GM23248 (cell line): ENCODE results near the gene ESR2. TPM values are rescaled to one million over a fixed set of nuclear protein-coding genes. Genes with fewer than 3 reads are reported as not detected.

ENCODE experiments used
- DNase-seq: peaks from one replicate; pipeline ENCODE4 v3.0.0-alpha.2; 2015
- H2AFZ ChIP-seq: fragments of 200-600 bp; sonication (generic); 2 replicates; pipeline ENCODE4 v1.6.1; 2016; ENCODE audit warnings: antibody characterized with exemption
- H3F3A ChIP-seq: fragments of 200-600 bp; sonication (generic); 2 replicates; pipeline ENCODE4 v1.6.1; 2016; ENCODE audit warnings: mild to moderate bottlenecking, antibody characterized with exemption, mixed run types; ENCODE audit not compliant: insufficient read depth
- H3K27ac ChIP-seq: fragments of 200-600 bp; sonication (generic); 2 replicates; pipeline ENCODE4 v1.5.1; 2016; ENCODE audit warnings: mild to moderate bottlenecking
- H3K27me3 ChIP-seq: fragments of 200-600 bp; sonication (generic); replicated peaks from 2 replicates; pipeline ENCODE4 v1.6.1; 2016; ENCODE audit warnings: mild to moderate bottlenecking; ENCODE audit not compliant: insufficient read depth
- H3K36me3 ChIP-seq: fragments of 200-600 bp; sonication (generic); 2 replicates; pipeline ENCODE4 v1.6.1; 2016; ENCODE audit warnings: low read depth, mild to moderate bottlenecking
- H3K4me1 ChIP-seq: fragments of 200-600 bp; sonication (generic); 2 replicates; pipeline ENCODE4 v1.6.1; 2016; ENCODE audit warnings: mild to moderate bottlenecking; ENCODE audit not compliant: insufficient read depth
- H3K4me2 ChIP-seq: fragments of 200-600 bp; sonication (generic); one replicate; pipeline ENCODE4 v1.6.1; 2016; ENCODE audit warnings: mild to moderate bottlenecking; ENCODE audit not compliant: unreplicated experiment
- H3K4me3 ChIP-seq: fragments of 200-600 bp; sonication (generic); 2 replicates; pipeline ENCODE4 v1.5.1; 2016; ENCODE audit warnings: mild to moderate bottlenecking
- H3K79me2 ChIP-seq: fragments of 200-600 bp; sonication (generic); 2 replicates; pipeline ENCODE4 v1.6.1; 2016; ENCODE audit warnings: mild to moderate bottlenecking; ENCODE audit not compliant: insufficient read depth
- H3K9ac ChIP-seq: fragments of 200-600 bp; sonication (generic); 2 replicates; pipeline ENCODE4 v1.6.1; 2016; ENCODE audit warnings: mild to moderate bottlenecking
- H3K9me2 ChIP-seq: fragments of 200-600 bp; sonication (generic); 2 replicates; pipeline ENCODE4 v1.6.1; 2016; ENCODE audit warnings: mixed run types, mild to moderate bottlenecking, moderate library complexity; ENCODE audit not compliant: insufficient read depth
- H3K9me3 ChIP-seq: fragments of 200-600 bp; sonication (generic); one replicate; pipeline ENCODE4 v1.6.1; 2017; ENCODE audit warnings: low read depth
- H4K20me1 ChIP-seq: fragments of 200-600 bp; sonication (generic); 2 replicates; pipeline ENCODE4 v1.6.0; 2016; ENCODE audit not compliant: insufficient read depth
- EZH2 ChIP-seq: fragments of 200-600 bp; sonication (generic); IDR thresholded peaks from 2 replicates; pipeline ENCODE4 v1.6.1; 2018; ENCODE audit warnings: antibody characterized with exemption, mild to moderate bottlenecking; ENCODE audit not compliant: insufficient read depth, poor library complexity, severe bottlenecking
- EZH2phosphoT487 ChIP-seq: fragments of 200-600 bp; sonication (generic); IDR thresholded peaks from 2 replicates; pipeline ENCODE4 v1.6.1; 2018; ENCODE audit warnings: antibody characterized with exemption, moderate library complexity, mild to moderate bottlenecking, low read depth; ENCODE audit not compliant: insufficient read depth
- WGBS, 2 experiments: methylation state at CpG; one replicate each; pipeline ENCODE4 v1.1.6; 2015 to 2017; ENCODE audit warnings: low lambda C conversion rate in 2 of 2, low coverage in 1 of 2; ENCODE audit errors: missing lambda C conversion rate in 2 of 2; 5-methylcytosine and 5-hydroxymethylcytosine counted together
- in situ Hi-C: fragments of 300-500 bp; cut with MboI; formaldehyde crosslinking; loops from 2 replicates; pipeline ENCODE4 v1.15.0; 2020
- polyA plus RNA-seq: library from polyadenylated mRNA; unstranded; fragments of >200 nt; fragmentation: Nextera tagmentation; extraction: Ambion mirVana; gene quantifications from 2 replicates; pipeline ENCODE4 v1.2.1, GENCODE V29; 2016
- total RNA-seq: library from RNA; depleted of rRNA; stranded (reverse); fragments of >200 nt; shearing (Covaris generic); gene quantifications from 2 replicates; pipeline ENCODE4 v1.2.3, GENCODE V29; 2014

ESR2 gene
- total and polyA plus RNA-seq, 2 experiments from 2014 or later = not detected

DNA sequence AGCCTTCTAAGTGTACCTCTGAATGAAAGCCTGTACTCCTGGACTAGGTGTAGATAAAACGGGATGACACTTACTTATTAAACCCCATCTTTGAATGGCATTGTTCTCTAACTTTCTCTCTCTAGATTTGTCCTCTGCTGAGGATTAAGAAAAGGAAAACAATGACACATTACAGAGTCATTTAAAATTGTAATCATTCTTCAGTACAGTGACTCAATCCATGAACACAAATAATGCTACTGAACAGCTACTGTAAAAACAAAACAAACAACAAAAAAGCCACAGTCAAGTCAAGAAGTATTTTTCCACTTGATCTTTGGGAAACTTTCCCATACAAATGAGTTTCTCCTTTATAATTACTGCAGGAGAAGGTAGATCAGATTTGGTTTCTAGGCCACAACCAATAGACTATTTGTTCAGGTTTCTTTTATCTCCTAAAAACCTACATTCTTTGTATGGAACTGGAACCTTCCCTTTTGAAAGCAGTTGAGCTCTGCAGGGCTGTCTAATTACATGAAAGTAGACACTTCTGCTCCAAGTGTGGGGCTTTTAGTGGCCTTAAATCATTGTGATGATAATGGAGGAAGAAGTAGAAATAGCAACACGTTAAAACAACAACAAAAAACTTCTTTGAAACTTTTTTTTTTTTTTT is 219.1 kb downstream of the ESR2 start:
- H3K27ac ChIP-seq = no peak overlapping the region
- peaks cover 5% of the 10 kb centered on the region; the same call in 1 of the 2 replicates for H3K4me1 ChIP-seq
- H3K79me2 ChIP-seq = no peaks in the 10 kb centered on the region
- 87 to 88% methylated on average over 2 of the region's 2 CpGs for WGBS, 2 experiments
- H4K20me1 ChIP-seq = no peaks in the 10 kb centered on the region
- peaks cover 8% of the 10 kb centered on the region for H3K27me3 ChIP-seq
- H3K4me3 ChIP-seq = no peak overlapping the region
- in situ Hi-C loops = no loop called here
- no peak overlapping the region for H2AFZ ChIP-seq
- no peaks in the 10 kb centered on the region for H3K36me3 ChIP-seq
- H3F3A ChIP-seq = 0 out of 2 replicates have a peak, but pooled peaks cover 4% of the 10 kb centered on the region
- H3K4me2 ChIP-seq = no peak overlapping the region
- no peaks in the 10 kb centered on the region for H3K9me2 ChIP-seq
- H3K9ac ChIP-seq = no peak overlapping the region
- peak; percentile 61 for DNase-seq
- H3K9me3 ChIP-seq = no peaks in the 10 kb centered on the region
- TF ChIP-seq EZH2phosphoT487 (peak; percentile 98), EZH2 (no peak)

DNA sequence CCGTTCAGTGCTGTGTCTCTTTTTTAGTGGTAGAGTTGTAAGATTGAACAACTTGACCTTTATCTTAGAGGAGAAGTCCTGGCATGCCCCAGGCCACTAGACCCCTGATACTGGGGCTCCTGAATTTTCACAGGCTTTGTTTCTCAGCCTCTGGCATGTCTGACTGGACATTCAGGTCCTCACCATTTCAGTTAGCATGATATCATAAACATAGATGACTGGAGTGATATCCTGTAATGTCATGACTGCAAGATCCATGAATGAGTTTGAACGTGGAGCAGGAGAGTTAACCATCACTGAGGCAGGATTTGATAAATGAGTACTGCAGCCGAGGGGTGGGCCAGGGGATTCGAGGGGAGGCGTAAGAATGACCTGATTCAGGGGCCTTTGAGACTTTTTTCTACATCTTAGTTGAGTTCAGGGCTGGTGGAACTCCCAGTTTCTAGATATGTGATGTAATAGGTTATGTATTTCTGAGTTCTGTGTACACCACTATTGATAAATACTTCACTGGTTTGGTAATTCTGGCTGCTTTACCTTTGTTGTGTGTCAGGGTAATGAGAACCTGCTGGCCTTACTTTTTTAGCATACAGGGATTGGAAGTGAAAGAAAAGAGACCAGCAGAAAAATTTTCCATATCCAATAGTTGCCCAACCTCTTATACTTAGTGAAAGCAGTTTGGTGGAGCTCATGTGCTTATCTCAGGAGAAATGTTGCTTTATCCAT is 224.4 kb downstream of the ESR2 start:
- Histone ChIP-seq H3K4me3 (no peak overlapping the region), H3K4me1 (peaks cover 4% of the 10 kb centered on the region; the same call in 1 of the 2 replicates), H3K4me2 (no peak overlapping the region), H3K9ac (no peak overlapping the region), H2AFZ (no peak overlapping the region), H3K36me3 (no peaks in the 10 kb centered on the region), H3K79me2 (no peaks in the 10 kb centered on the region), H3K9me2 (no peaks in the 10 kb centered on the region), H3K27ac (no peak overlapping the region), H3K27me3 (no peaks in the 10 kb centered on the region; the same call in 1 of the 2 replicates), H3K9me3 (no peaks in the 10 kb centered on the region), H3F3A (no peaks in the 10 kb centered on the region), H4K20me1 (no peaks in the 10 kb centered on the region)
- TF ChIP-seq EZH2phosphoT487 (no peak), EZH2 (no peak)
- WGBS, 2 experiments = 73 to 79% methylated on average over 5 of the region's 5 CpGs
- in situ Hi-C loops = no loop called here
- no peak for DNase-seq

DNA sequence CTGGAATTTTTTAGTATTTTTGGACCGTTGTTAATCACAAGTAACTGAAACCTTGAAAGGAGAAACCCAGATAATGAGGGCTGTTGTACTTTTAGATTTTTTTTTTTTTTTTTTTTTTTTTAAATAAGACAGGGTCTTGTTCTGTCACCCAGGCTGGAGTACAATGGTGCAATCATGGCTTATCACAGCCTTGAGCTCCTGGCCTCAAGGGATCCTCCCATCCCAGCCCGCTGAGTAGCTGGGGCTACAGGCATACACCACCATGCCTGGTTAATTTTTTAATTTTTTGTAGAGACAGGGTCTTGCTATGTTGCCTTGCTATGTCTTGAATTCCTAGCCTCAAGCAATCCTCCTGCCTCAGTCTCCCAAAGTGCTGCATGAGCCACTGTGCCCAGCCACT is 229.7 kb downstream of the ESR2 start:
- Histone ChIP-seq H3K9ac (no peak overlapping the region), H3K79me2 (no peaks in the 10 kb centered on the region), H3K36me3 (no peaks in the 10 kb centered on the region), H3K4me1 (no peaks in the 10 kb centered on the region), H3K4me3 (no peak overlapping the region), H3F3A (no peaks in the 10 kb centered on the region), H3K27ac (no peak overlapping the region), H4K20me1 (no peaks in the 10 kb centered on the region), H3K4me2 (no peak overlapping the region), H3K9me3 (no peaks in the 10 kb centered on the region), H2AFZ (no peak overlapping the region), H3K9me2 (no peaks in the 10 kb centered on the region), H3K27me3 (no peaks in the 10 kb centered on the region)
- in situ Hi-C loops = no loop called here
- no peak for DNase-seq
- TF ChIP-seq EZH2phosphoT487 = no peak
- TF ChIP-seq EZH2 = no peak
- 95 to 98% methylated on average over 2 of the region's 2 CpGs for WGBS, 2 experiments

DNA sequence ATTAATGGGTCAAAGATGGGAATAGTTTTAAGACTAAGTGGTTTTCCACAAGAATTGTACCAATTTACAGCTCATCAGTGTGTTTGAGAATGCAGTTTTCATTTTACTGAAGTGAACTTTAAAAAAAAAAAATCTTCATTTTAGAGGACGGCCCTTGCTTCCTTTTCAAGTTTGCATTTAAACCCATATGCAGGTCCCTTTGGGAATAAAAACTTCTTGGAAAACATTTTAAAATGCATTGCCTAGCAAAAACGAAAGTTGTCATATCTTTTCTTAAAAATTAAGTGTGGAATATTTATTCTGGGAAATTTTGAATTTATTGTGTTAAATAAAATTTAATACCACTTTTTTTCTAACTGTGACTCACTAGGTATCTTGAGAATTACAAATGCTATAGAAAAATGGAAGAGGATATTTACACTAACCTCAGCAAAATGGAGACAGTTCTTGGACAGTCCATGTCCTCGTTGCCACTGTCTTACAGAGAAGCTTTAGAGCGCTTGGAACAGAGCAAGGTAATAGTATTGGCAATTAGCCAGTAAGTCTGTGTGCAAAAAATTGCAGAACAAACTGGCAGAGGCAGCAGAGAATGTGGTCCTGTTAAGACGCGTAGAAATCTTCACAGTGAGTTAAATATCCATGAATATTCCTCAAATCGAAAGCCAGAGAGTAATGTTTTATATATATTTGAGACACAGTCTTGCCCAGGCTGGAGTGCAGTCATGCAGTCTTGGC is 231.6 kb downstream of the ESR2 start:
- Histone ChIP-seq H3K4me2 (no peak overlapping the region), H4K20me1 (no peaks in the 10 kb centered on the region), H3K9me3 (no peaks in the 10 kb centered on the region), H3F3A (no peaks in the 10 kb centered on the region), H3K36me3 (no peaks in the 10 kb centered on the region), H2AFZ (no peak overlapping the region), H3K27me3 (no peaks in the 10 kb centered on the region), H3K9me2 (no peaks in the 10 kb centered on the region), H3K79me2 (no peaks in the 10 kb centered on the region), H3K9ac (no peak overlapping the region), H3K4me3 (no peak overlapping the region), H3K27ac (no peak overlapping the region), H3K4me1 (no peaks in the 10 kb centered on the region)
- in situ Hi-C loops = no loop called here
- TF ChIP-seq EZH2phosphoT487 (no peak), EZH2 (no peak)
- DNase-seq = no peak
- WGBS, 2 experiments = 91 to 92% methylated on average over 7 of the region's 7 CpGs
